Osteoblast (primary cell): Measurements from ENCODE around the gene RAPSN. TPM values are rescaled to one million over a fixed set of nuclear protein-coding genes. Genes with fewer than 3 reads are reported as not detected.
A peak's percentile ranks its signal among the peaks of the same experiment; 100 is the strongest.

Source experiments
- DNase-seq: peaks from one replicate; pipeline ENCODE4 v3.0.0; 2011; ENCODE audit warnings: low spot score, mixed read lengths; ENCODE audit not compliant: insufficient read length; ENCODE audit errors: missing footprints
- H2AFZ ChIP-seq: 2 replicates; pipeline ENCODE4 v1.6.0; 2011; ENCODE audit warnings: mild to moderate bottlenecking, low read length
- H3K27ac ChIP-seq: 2 replicates; pipeline ENCODE4 v1.5.1; 2011; ENCODE audit warnings: mild to moderate bottlenecking, low read depth, low read length, moderate library complexity
- H3K27me3 ChIP-seq: 2 replicates; pipeline ENCODE4 v1.6.0; 2012; ENCODE audit warnings: mild to moderate bottlenecking, control low read depth, inconsistent platforms, low read length, moderate library complexity; ENCODE audit not compliant: insufficient read depth
- H3K36me3 ChIP-seq: 2 replicates; pipeline ENCODE4 v1.5.1; 2011; ENCODE audit warnings: mild to moderate bottlenecking, low read length, control low read depth, moderate library complexity; ENCODE audit not compliant: insufficient read depth
- H3K4me1 ChIP-seq: 2 replicates; pipeline ENCODE4 v1.5.1; 2011; ENCODE audit warnings: mild to moderate bottlenecking, low read length, control low read depth, moderate library complexity; ENCODE audit not compliant: insufficient read depth
- H3K4me2 ChIP-seq: 2 replicates; pipeline ENCODE4 v1.6.0; 2011; ENCODE audit warnings: mild to moderate bottlenecking, low read length; ENCODE audit not compliant: insufficient read depth
- H3K4me3 ChIP-seq: fragments of 200-600 bp; sonication (generic); 3 replicates; pipeline ENCODE4 v1.5.1; 2012; ENCODE audit warnings: mild to moderate bottlenecking, low read length, inconsistent platforms; ENCODE audit not compliant: insufficient read depth
- H3K79me2 ChIP-seq: 2 replicates; pipeline ENCODE4 v1.6.0; 2012; ENCODE audit warnings: mild to moderate bottlenecking, low read length, control low read depth, inconsistent platforms; ENCODE audit not compliant: insufficient read depth
- H3K9me3 ChIP-seq: 2 replicates; pipeline ENCODE4 v1.5.1; 2011; ENCODE audit warnings: low read depth, low read length, control low read depth
- H4K20me1 ChIP-seq: 2 replicates; pipeline ENCODE4 v1.6.0; 2012; ENCODE audit warnings: mild to moderate bottlenecking, low read length, control low read depth; ENCODE audit not compliant: insufficient read depth
- CTCF ChIP-seq: IDR thresholded peaks from 2 replicates; pipeline ENCODE4 v1.5.1; 2011; ENCODE audit warnings: mild to moderate bottlenecking, low read depth, low read length, moderate library complexity; ENCODE audit errors: extremely low read depth
- total RNA-seq: library from RNA; depleted of rRNA; stranded (reverse); fragments of >200 nt; gene quantifications from 2 replicates; pipeline ENCODE4 v1.2.3, GENCODE V29; 2012

The RAPSN gene
- total RNA-seq, 1 donor, result 0.36 TPM

DNA sequence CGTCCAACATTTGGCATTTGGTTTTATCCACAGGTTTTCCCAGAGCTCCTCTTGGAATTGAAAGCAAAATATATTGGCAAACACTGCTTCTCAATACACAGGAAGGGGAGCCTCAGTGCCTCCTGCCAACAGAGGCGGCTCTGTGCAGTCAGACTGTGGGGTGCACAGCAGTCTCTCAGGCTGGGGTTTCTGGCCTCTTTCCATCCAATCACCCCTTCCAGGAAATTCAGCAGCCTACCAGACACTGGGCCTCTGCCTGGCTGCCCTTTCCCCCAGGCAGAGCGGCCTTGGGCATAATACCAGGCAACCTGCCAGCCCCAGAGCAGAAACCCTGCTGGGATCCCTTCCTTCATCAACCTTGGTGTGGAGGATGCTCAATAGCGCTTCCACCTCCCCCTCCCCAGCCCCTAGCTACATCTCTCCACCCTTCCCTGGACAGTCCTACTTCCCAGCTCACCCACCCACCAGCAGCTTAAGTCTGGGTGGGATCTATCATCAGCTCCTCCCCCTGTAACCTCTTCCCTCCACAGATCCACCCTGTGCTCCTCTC, 17.8 kb upstream of the RAPSN start:
- Histone ChIP-seq H3K4me2 (peak overlapping the region; percentile 57), H2AFZ (no peak overlapping the region), H3K36me3 (peaks cover 46% of the 10 kb centered on the region), H3K4me3 (no peak overlapping the region), H4K20me1 (peaks cover 20% of the 10 kb centered on the region), H3K9me3 (no peaks in the 10 kb centered on the region), H3K27me3 (no peaks in the 10 kb centered on the region), H3K79me2 (peaks cover 76% of the 10 kb centered on the region), H3K27ac (peak overlapping the region; percentile 22), H3K4me1 (peaks cover 41% of the 10 kb centered on the region)
- no peak for TF ChIP-seq CTCF
- DNase-seq, result peak; percentile 58

DNA sequence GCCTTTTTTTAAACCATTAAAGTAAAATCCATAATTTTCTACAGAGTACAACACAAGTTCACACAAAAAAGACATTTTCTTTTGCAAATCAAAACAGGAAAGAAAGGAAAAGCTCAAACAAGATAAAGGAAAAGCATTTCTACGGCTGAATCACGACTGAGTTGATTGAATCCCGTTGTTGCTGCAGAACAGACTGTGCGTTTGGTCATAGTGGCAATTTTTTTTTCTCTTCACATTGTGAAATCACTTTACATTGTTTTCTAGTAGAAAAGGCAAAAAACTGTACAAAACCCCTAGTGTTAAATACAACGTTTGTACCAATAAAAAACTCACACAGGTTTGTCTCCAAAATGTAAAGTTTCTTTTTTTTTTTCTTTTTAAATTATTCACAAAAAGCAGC, 17.3 kb upstream of the RAPSN start:
- peaks cover 76% of the 10 kb centered on the region for H3K79me2 ChIP-seq
- peaks cover 20% of the 10 kb centered on the region for H4K20me1 ChIP-seq
- peaks cover 41% of the 10 kb centered on the region for H3K4me1 ChIP-seq
- TF ChIP-seq CTCF, result no peak
- peak overlapping the region; percentile 22 for H3K27ac ChIP-seq
- H2AFZ ChIP-seq, result no peak overlapping the region
- no peak overlapping the region for H3K4me3 ChIP-seq
- H3K36me3 ChIP-seq, result peaks cover 40% of the 10 kb centered on the region
- peak overlapping the region; percentile 57 for H3K4me2 ChIP-seq
- no peaks in the 10 kb centered on the region for H3K9me3 ChIP-seq
- H3K27me3 ChIP-seq, result no peaks in the 10 kb centered on the region
- no peak for DNase-seq

DNA sequence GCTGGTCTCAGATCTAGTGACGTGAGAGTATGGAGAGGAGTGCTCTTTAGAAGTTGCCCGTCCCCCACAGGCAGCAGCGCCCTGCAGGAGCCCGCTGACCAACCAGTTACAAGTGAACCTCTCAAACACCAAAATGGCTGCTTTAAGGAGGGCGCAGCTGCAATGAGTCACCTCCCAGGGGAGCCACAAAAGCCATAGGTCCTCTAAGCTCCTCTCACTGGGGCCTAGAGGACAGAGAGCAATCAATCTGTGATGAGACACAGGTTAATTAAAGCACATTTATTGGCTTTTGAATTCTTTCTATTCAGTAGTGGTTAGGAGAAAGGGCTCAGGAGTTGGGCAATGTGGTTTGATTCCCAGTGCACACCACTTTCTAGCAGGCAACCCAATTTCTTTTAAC, 15.5 kb upstream of the RAPSN start:
- Histone ChIP-seq H3K27me3 (no peaks in the 10 kb centered on the region), H3K36me3 (peaks cover 26% of the 10 kb centered on the region), H3K4me2 (no peak overlapping the region), H2AFZ (no peak overlapping the region), H3K27ac (peak overlapping the region; percentile 5), H3K9me3 (no peaks in the 10 kb centered on the region), H3K4me1 (peaks cover 41% of the 10 kb centered on the region), H3K79me2 (peaks cover 64% of the 10 kb centered on the region), H3K4me3 (no peak overlapping the region), H4K20me1 (peaks cover 20% of the 10 kb centered on the region)
- DNase-seq, result peak; percentile 86
- no peak for TF ChIP-seq CTCF

DNA sequence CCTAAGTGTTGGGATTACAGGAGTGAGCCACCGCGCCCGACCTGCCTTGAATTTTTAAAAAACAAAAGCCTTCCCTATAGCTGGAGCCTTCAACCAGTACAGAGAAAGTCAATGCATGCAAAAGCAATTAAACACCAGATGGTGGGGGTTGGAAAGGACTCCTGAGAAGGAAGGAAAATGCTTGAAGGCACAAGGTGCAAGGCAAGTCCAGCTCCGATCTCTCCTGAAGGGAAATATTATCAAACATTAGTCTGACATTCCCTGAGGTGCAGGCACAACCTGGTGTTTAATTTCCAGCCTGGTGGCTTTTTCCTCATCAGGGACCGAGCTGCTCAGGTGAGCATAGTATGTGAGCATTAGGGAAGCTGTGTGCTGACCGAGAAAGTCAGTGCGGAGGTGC, 12.9 kb upstream of the RAPSN start:
- Histone ChIP-seq H3K4me3 (no peak overlapping the region), H3K27ac (no peak overlapping the region), H3K4me2 (no peak overlapping the region), H3K9me3 (no peaks in the 10 kb centered on the region), H2AFZ (no peak overlapping the region), H3K4me1 (peaks cover 27% of the 10 kb centered on the region), H3K36me3 (peaks cover 18% of the 10 kb centered on the region), H4K20me1 (peaks cover 12% of the 10 kb centered on the region), H3K79me2 (peaks cover 38% of the 10 kb centered on the region), H3K27me3 (no peaks in the 10 kb centered on the region)
- DNase-seq, result no peak
- no peak for TF ChIP-seq CTCF
